ENCODE measurements around the gene HMGB4. TPM values are rescaled to one million over a fixed set of nuclear protein-coding genes. Genes with fewer than 3 reads are reported as not detected.

Gene HMGB4
- total and polyA plus RNA-seq, 8 donors: not detected

- Histone ChIP-seq H3K9me3 (no peaks in the 10 kb centered on the region), H3K4me1 (no peaks in the 10 kb centered on the region), H3K27me3 (no peaks in the 10 kb centered on the region), H3K4me3 (no peak overlapping the region), H3K36me3 (no peaks in the 10 kb centered on the region), H3K27ac (no peak overlapping the region)
- ATAC-seq (no peak), FAIRE-seq (no peak), DNase-seq (no peak)
- no peak for TF ChIP-seq CTCF (IDR thresholded peaks at IDR 0.05)
- intact Hi-C loops (cut with DNase I): no loop called here
- 42 to 48% methylated on average over 2 of the region's 2 CpGs for WGBS, 2 donors
Measured at GRCh38 chr1:33880305-33880704, 16.4 kb downstream of the HMGB4 start.

GRCh38 chr1:33886496-33886895 lies 22.6 kb downstream of the HMGB4 start:
- no peak for ATAC-seq
- intact Hi-C loops (cut with DNase I): no loop called here
- Histone ChIP-seq H3K4me1 (no peaks in the 10 kb centered on the region), H3K27ac (no peak overlapping the region), H3K36me3 (no peaks in the 10 kb centered on the region), H3K27me3 (no peaks in the 10 kb centered on the region), H3K4me3 (no peak overlapping the region), H3K9me3 (no peaks in the 10 kb centered on the region)
- FAIRE-seq: no peak
- no peak for DNase-seq
- no peak for TF ChIP-seq CTCF (IDR thresholded peaks at IDR 0.05)
- WGBS, 2 donors: 45 to 55% methylated on average over 5 of the region's 5 CpGs

GRCh38 chr1:33893147-33893830 lies 29.4 kb downstream of the HMGB4 start:
- WGBS, 2 donors: 51 to 59% methylated on average over 3 of the region's 3 CpGs
- no peak for FAIRE-seq
- H3K4me3 ChIP-seq: no peak overlapping the region
- ATAC-seq: peak in 3 of 4 donors; percentile 12 to 66 (median 39)
- no peaks in the 10 kb centered on the region for H3K4me1 ChIP-seq
- no peak overlapping the region for H3K27ac ChIP-seq
- no peaks in the 10 kb centered on the region for H3K9me3 ChIP-seq
- intact Hi-C loops (cut with DNase I): no loop called here
- H3K27me3 ChIP-seq: no peaks in the 10 kb centered on the region
- no peaks in the 10 kb centered on the region for H3K36me3 ChIP-seq
- no peak for DNase-seq
- TF ChIP-seq CTCF (IDR thresholded peaks at IDR 0.05): no peak

- no peak overlapping the region for H3K27ac ChIP-seq
- no peaks in the 10 kb centered on the region for H3K27me3 ChIP-seq
- TF ChIP-seq CTCF (IDR thresholded peaks at IDR 0.05): no peak
- no peaks in the 10 kb centered on the region for H3K36me3 ChIP-seq
- ATAC-seq: no peak
- FAIRE-seq: no peak
- H3K9me3 ChIP-seq: no peaks in the 10 kb centered on the region
- intact Hi-C loops (cut with DNase I): no loop called here
- H3K4me3 ChIP-seq: no peak overlapping the region
- no peaks in the 10 kb centered on the region for H3K4me1 ChIP-seq
- DNase-seq: no peak
- 73 to 80% methylated on average over 8 of the region's 8 CpGs for WGBS, 2 donors
Measured at GRCh38 chr1:33895396-33895795, 31.5 kb downstream of the HMGB4 start.

- WGBS, 2 donors: 85 to 95% methylated on average over 2 of the region's 2 CpGs
- no peak for ATAC-seq
- H3K4me3 ChIP-seq: no peak overlapping the region
Measured at GRCh38 chr1:33895976-33896375, 32.1 kb downstream of the HMGB4 start.

More at GRCh38 chr1:33895976-33896375, 32.1 kb downstream of the HMGB4 start:
- DNase-seq (no peak), FAIRE-seq (no peak)
- TF ChIP-seq CTCF (IDR thresholded peaks at IDR 0.05): no peak
- intact Hi-C loops (cut with DNase I): no loop called here
- Histone ChIP-seq H3K27ac (no peak overlapping the region), H3K36me3 (no peaks in the 10 kb centered on the region), H3K27me3 (no peaks in the 10 kb centered on the region), H3K9me3 (no peaks in the 10 kb centered on the region), H3K4me1 (no peaks in the 10 kb centered on the region)

All from pancreas (tissue), 10 donors.